Gastroesophageal sphincter (tissue), 4 donors: ENCODE data around the gene SZT2. TPM values are rescaled to one million over a fixed set of nuclear protein-coding genes. Genes with fewer than 3 reads are reported as not detected.

ENCODE experiments used
- ATAC-seq: fragments of 150-250 bp; one replicate; pipeline ENCODE4 v1.9.1; 2016; ENCODE audit warnings: mild to moderate bottlenecking, moderate library complexity
- H3K27ac ChIP-seq, 4 donors: fragments of 200-600 bp; sonication (generic) in 3 of 4; 1 replicate in 3 of 4; 2 replicates in 1 of 4; pipeline ENCODE4 v1.5.1; 2016 to 2019
- H3K27me3 ChIP-seq: fragments of 200-600 bp; sonication (generic); one replicate; pipeline ENCODE4 v1.5.1; 2019
- H3K36me3 ChIP-seq, 2 donors: fragments of 200-600 bp; sonication (generic); one replicate each; pipeline ENCODE4 v1.5.1; 2019; ENCODE audit warnings: control low read depth in 1 of 2
- H3K4me1 ChIP-seq, 3 donors: fragments of 200-600 bp; sonication (generic); 1 replicate in 2 of 3; 2 replicates in 1 of 3; pipeline ENCODE4 v1.5.1; 2016 to 2019; ENCODE audit warnings: control low read depth in 2 of 3
- H3K4me3 ChIP-seq, 2 donors: fragments of 200-600 bp; sonication (generic); one replicate each; pipeline ENCODE4 v1.5.1; 2019; ENCODE audit warnings: mild to moderate bottlenecking in 1 of 2, moderate library complexity in 1 of 2
- H3K9me3 ChIP-seq, 3 donors: fragments of 200-600 bp; sonication (generic); one replicate each; pipeline ENCODE4 v1.5.1; 2017 to 2019; ENCODE audit warnings: control low read depth in 2 of 3
- EP300 ChIP-seq: sonication (generic); formaldehyde crosslinking; IDR thresholded peaks from one replicate; pipeline ENCODE4 v1.6.1; 2017; ENCODE audit warnings: antibody characterized with exemption, mild to moderate bottlenecking
- POLR2A ChIP-seq, 2 donors: fragments of 450-650 bp; IDR thresholded peaks; one replicate each; pipeline ENCODE4 v1.6.1; 2017; ENCODE audit warnings: antibody characterized with exemption in 2 of 2, mild to moderate bottlenecking in 2 of 2, moderate library complexity in 1 of 2
- POLR2AphosphoS5 ChIP-seq: sonication (generic); formaldehyde crosslinking; IDR thresholded peaks from one replicate; pipeline ENCODE4 v1.6.1; 2017; ENCODE audit warnings: antibody characterized with exemption
- WGBS, 2 donors: methylation state at CpG; one replicate each; pipeline ENCODE4 v1.1.5; 2018; ENCODE audit warnings: low coverage in 1 of 2; 5-methylcytosine and 5-hydroxymethylcytosine counted together
- total RNA-seq, 4 donors: library from RNA; depleted of rRNA; stranded (reverse); fragments of >200 nt; gene quantifications; one replicate each; pipeline ENCODE4 v1.1.0, GENCODE V29; 2016
- TF ChIP-seq, protein P1 (sequence below), 4 experiments: fragments of 200-600 bp in 2 of 4; fragments of 450-650 bp in 2 of 4; sonication (generic) in 1 of 4; IDR thresholded peaks; one replicate each; pipeline ENCODE4 v1.5.1; 2017 to 2019; ENCODE audit warnings: antibody characterized with exemption in 4 of 4, mild to moderate bottlenecking in 2 of 4, moderate library complexity in 2 of 4

SZT2 gene
- total RNA-seq, 4 donors from 2014 or later = 13.1 to 40.0 (median 35.1) TPM

DNA sequence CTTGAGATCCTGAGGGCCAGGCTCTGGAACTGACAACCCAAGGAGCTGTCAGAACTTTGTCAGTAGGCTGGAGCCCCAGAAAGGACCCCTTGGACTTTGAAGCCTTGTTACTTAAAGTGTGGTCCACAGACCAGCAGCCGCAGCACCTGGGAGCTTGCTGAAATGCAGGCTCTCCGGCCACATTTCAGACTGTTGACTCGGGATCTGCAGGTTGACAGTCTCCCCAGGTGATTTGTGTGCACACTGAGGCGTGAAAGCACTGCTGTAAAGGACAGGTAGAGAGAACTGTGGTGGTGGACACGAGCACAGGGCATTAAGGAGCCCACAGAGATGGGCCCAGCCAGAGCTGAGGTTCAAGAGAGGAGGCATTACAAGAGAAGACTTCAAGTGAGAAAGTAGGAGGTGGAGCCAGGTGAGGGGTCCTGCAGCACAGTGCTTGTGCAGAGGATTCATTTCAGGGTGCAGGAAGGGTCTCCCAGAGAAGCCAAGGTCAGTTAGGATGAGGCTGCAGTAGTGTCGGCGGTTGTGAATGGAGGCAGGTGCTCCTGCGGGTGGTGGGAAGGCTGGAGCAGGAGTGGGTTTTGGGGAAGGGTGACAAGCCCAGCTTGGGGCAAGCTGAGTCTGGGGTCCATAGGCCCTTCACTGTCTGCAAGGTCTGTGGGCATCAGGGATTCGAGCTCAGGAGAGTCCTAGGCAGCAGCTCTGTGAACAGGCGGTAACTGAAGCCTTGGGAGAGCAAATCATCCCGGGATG is 59.4 kb downstream of the SZT2 start:
- peaks cover 0 to 82% of the 10 kb centered on the region in 2 donors for H3K36me3 ChIP-seq
- peaks cover 0 to 15% (median 4%) of the 10 kb centered on the region in 3 donors for H3K4me1 ChIP-seq
- no peak for ATAC-seq
- TF ChIP-seq POLR2AphosphoS5 (no peak), POLR2A (IDR thresholded peaks at IDR 0.05) (no peak), EP300 (no peak)
- TF ChIP-seq, protein P1, sequence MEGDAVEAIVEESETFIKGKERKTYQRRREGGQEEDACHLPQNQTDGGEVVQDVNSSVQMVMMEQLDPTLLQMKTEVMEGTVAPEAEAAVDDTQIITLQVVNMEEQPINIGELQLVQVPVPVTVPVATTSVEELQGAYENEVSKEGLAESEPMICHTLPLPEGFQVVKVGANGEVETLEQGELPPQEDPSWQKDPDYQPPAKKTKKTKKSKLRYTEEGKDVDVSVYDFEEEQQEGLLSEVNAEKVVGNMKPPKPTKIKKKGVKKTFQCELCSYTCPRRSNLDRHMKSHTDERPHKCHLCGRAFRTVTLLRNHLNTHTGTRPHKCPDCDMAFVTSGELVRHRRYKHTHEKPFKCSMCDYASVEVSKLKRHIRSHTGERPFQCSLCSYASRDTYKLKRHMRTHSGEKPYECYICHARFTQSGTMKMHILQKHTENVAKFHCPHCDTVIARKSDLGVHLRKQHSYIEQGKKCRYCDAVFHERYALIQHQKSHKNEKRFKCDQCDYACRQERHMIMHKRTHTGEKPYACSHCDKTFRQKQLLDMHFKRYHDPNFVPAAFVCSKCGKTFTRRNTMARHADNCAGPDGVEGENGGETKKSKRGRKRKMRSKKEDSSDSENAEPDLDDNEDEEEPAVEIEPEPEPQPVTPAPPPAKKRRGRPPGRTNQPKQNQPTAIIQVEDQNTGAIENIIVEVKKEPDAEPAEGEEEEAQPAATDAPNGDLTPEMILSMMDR (IDR thresholded peaks at IDR 0.05) = no peak
- WGBS, 2 donors = 84% methylated on average over 8 of the region's 11 CpGs; no CpG with 5 or more reads in 1 of the 2 donors
- peak overlapping the region in 1 of 4 donors; percentile 24 for H3K27ac ChIP-seq
- no peak overlapping the region for H3K4me3 ChIP-seq
- no peaks in the 10 kb centered on the region for H3K9me3 ChIP-seq
- H3K27me3 ChIP-seq = no peaks in the 10 kb centered on the region

GRCh38 chr1:43449708-43450069 is 60.0 kb downstream of the SZT2 start:
- Histone ChIP-seq H3K4me1 (peaks cover 0 to 19% (median 4%) of the 10 kb centered on the region in 3 donors), H3K27ac (no peak overlapping the region), H3K9me3 (no peaks in the 10 kb centered on the region), H3K36me3 (peaks cover 0 to 76% of the 10 kb centered on the region in 2 donors), H3K27me3 (no peaks in the 10 kb centered on the region), H3K4me3 (no peak overlapping the region)
- no peak for ATAC-seq
- no peak for TF ChIP-seq POLR2AphosphoS5
- WGBS, 2 donors = 100% methylated on average over 1 of the region's 5 CpGs; no CpG with 5 or more reads in 1 of the 2 donors

GRCh38 chr1:43450251-43450941 is 60.7 kb downstream of the SZT2 start:
- Histone ChIP-seq H3K4me3 (no peak overlapping the region), H3K9me3 (no peaks in the 10 kb centered on the region), H3K4me1 (peaks cover 0 to 23% (median 4%) of the 10 kb centered on the region in 3 donors), H3K27ac (peak overlapping the region in 1 of 4 donors; percentile 14), H3K36me3 (peaks cover 0 to 69% of the 10 kb centered on the region in 2 donors), H3K27me3 (no peaks in the 10 kb centered on the region)
- no peak for ATAC-seq
- TF ChIP-seq, protein P1 (IDR thresholded peaks at IDR 0.05) = no peak
- no peak for TF ChIP-seq POLR2A (IDR thresholded peaks at IDR 0.05)
- whole genome bisulfite sequencing, 2 donors = 80% methylated on average over 1 to 2 of the region's 10 CpGs

GRCh38 chr1:43451157-43451591 is 61.5 kb downstream of the SZT2 start:
- H3K36me3 ChIP-seq = peaks cover 0 to 61% of the 10 kb centered on the region in 2 donors
- H3K4me3 ChIP-seq = no peak overlapping the region
- peaks cover 0 to 23% (median 4%) of the 10 kb centered on the region in 3 donors for H3K4me1 ChIP-seq
- WGBS, 2 donors = 78% methylated on average over 2 of the region's 12 CpGs; no CpG with 5 or more reads in 1 of the 2 donors
- no peaks in the 10 kb centered on the region for H3K27me3 ChIP-seq
- no peaks in the 10 kb centered on the region for H3K9me3 ChIP-seq
- H3K27ac ChIP-seq = peak overlapping the region in 1 of 4 donors; percentile 14
- TF ChIP-seq POLR2AphosphoS5 (no peak), POLR2A (IDR thresholded peaks at IDR 0.05) (no peak), EP300 (no peak)
- TF ChIP-seq, protein P1 (IDR thresholded peaks at IDR 0.05) = no peak
- ATAC-seq = no peak

DNA sequence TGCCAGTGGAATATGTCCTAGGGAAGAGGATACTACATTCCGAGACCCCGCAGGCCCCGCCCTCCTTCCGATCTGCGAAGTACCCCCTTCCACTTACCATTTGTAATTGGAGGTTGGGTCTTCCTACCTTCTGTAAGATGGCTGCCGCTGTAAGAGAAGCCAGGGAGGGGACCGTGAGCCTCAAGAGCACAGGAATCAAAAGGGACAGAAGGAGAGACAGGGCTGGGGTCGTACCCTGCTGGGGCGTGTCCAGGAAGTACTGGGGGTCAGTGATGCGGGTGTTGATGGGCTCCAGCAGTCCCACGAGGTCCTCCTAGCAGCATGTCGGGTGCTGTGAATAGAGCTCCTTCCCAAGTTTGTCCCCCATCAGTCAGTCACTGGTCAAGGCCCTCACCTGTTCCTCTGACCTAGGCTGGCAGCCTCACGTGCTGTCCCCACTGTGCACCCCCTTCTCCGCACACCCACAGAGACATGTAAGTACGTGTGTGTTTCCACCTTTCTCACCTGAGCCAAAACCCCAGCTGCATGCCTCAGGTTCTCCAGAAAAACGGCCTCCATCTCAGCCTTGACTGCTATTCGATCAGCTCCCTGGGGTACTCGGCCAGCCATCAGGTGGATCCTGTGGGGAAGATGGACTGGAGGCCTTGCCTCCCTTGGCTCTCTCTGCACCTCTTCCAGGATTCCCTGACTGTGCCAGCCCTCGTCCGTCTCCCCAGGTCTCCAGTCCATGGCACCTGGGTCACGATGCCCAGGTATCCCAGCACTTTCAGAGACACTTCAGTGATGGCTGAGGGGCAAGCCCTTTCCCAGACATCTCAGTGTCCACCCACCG is 62.2 kb downstream of the SZT2 start:
- WGBS, 2 donors = 97 to 100% methylated on average over 3 to 8 of the region's 22 CpGs
- no peak for ATAC-seq
- H3K4me1 ChIP-seq = peaks cover 0 to 23% (median 4%) of the 10 kb centered on the region in 3 donors
- no peak overlapping the region for H3K4me3 ChIP-seq
- no peaks in the 10 kb centered on the region for H3K9me3 ChIP-seq
- peaks cover 0 to 54% of the 10 kb centered on the region in 2 donors for H3K36me3 ChIP-seq
- TF ChIP-seq, protein P1 (IDR thresholded peaks at IDR 0.05) = no peak
- TF ChIP-seq POLR2AphosphoS5 = no peak
- TF ChIP-seq POLR2A (IDR thresholded peaks at IDR 0.05) = no peak
- no peak for TF ChIP-seq EP300
- H3K27ac ChIP-seq = peak overlapping the region in 3 of 4 donors; percentile 94 to 96 (median 95)
- no peaks in the 10 kb centered on the region for H3K27me3 ChIP-seq
